Activated T-cell treated with anti-CD3 and anti-CD28 coated beads for 1 hour (primary cell): Measurements from ENCODE around the gene PCDHGA1.
"Not testable (repeated sequence)": the region's sequence is repeated elsewhere in the genome, so short reads cannot be mapped to it uniquely, and the experiment has no call there.

ENCODE experiments used
- DNase-seq: peaks from one replicate; pipeline ENCODE4 v3.0.0-alpha.2; 2020; ENCODE audit warnings: low read depth

Gene PCDHGA1

DNA sequence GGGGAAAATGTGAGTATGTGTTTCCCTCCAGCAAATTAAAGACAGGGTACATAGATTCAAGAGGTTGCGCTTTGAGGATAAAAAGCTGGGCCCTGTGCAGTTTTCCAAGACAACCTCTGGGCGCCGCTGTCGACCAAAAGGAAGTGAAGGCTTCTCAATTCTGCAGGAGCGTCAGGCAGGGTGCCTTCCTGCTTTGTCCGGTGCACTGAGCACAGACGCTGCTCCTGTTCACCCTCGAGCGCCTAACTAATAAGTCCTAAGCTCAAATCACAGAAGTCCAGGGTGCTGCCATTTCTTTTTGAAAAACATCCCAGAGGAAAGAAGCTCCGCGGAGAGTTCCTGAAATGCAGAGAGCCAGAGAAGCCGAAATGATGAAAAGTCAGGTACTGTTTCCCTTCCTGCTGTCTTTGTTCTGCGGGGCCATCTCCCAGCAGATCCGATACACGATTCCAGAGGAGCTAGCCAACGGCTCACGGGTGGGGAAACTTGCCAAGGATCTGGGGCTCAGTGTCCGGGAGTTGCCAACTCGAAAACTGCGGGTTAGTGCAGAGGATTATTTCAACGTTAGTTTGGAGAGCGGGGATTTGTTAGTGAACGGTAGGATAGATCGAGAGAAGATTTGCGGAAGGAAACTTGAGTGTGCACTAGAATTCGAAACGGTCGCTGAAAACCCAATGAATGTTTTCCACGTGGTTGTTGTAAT, 19.8 kb downstream of the PCDHGA1 start, which contains the start of gene PCDHGB1:
TSS of gene PCDHGB1 (plus strand) at position 183 of the 703 bp plus-strand sequence. CDS start at position 345, 162 bp downstream.
- peak; percentile 11 for DNase-seq

DNA sequence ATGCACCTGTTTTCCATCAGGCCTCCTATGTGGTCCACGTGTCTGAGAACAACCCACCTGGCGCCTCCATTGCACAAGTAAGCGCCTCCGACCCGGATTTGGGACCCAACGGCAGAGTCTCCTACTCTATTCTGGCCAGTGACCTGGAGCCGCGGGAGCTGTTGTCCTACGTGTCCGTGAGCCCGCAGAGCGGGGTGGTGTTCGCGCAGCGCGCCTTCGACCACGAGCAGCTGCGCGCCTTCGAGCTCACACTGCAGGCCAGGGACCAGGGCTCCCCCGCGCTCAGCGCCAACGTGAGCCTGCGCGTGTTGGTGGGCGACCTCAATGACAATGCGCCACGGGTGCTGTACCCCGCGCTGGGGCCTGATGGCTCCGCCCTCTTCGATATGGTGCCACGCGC, 21.3 kb downstream of the PCDHGA1 start:
- no peak for DNase-seq

DNA sequence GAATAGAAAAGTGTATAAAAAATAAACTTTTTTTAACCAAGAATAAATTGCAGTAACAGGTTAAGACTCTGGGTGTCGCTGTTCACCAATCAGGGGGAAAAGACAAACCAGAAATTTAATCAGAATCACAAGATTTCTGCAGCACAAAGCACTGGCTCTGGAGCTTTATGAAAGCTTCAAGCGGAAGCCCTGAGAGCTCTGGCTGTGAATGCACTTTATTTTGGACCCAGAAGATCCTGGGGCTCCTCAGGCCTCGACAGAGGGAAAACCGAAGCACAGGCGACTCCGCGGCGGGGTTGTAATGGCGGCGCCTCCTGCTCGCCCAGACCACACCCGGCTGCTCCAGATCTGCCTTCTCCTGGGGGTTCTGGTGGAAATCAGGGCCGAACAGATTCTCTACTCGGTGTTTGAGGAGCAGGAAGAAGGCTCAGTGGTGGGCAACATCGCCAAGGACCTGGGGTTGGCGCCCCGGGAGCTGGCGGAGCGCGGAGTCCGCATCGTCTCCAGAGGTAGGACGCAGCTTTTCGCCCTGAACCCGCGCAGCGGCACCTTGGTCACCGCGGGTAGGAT, 24.7 kb downstream of the PCDHGA1 start, which contains the start of gene PCDHGA4:
TSS of gene PCDHGA4 (plus strand) at position 122 of the 570 bp plus-strand sequence. CDS start at position 209, 87 bp downstream.
- DNase-seq: no peak

DNA sequence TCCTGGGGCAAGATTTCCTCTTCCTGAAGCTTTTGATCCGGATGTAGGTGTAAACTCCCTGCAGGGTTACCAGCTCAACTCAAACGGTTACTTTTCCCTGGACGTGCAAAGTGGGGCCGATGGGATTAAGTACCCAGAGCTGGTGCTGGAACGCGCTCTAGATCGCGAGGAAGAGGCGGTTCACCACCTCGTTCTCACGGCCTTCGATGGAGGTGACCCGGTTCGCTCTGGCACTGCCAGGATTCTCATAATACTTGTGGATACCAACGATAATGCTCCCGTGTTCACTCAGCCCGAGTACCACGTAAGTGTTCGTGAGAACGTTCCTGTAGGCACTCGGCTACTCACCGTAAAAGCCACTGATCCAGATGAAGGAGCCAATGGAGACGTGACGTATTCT, 25.3 kb downstream of the PCDHGA1 start:
- no peak for DNase-seq

DNA sequence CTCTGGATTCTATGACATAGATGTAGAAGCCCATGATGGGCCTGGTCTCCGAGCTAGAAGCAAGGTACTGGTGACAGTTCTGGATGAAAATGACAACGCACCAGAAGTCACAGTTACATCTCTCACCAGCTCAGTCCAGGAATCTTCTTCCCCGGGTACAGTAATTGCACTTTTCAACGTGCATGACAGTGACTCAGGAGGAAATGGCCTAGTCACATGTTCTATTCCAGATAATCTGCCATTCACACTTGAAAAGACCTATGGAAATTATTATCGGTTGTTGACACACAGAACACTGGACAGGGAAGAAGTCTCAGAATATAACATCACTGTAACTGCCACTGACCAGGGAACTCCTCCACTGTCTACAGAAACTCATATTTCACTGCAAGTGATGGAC, 25.8 kb downstream of the PCDHGA1 start:
- no peak for DNase-seq

DNA sequence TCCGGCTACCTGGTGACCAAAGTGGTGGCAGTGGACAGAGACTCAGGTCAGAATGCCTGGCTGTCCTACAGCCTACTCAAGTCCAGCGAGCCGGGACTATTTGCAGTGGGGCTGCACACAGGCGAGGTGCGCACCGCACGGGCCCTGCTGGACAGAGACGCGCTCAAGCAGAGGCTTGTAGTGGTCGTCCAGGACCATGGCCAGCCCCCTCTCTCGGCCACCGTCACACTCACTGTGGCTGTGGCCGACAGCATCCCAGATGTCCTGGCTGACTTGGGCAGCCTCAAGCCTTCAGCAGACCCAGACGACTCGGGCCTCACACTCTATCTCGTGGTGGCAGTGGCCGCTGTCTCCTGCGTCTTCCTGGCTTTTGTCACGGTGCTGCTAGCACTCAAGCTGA, 26.6 kb downstream of the PCDHGA1 start:
- no peak for DNase-seq

DNA sequence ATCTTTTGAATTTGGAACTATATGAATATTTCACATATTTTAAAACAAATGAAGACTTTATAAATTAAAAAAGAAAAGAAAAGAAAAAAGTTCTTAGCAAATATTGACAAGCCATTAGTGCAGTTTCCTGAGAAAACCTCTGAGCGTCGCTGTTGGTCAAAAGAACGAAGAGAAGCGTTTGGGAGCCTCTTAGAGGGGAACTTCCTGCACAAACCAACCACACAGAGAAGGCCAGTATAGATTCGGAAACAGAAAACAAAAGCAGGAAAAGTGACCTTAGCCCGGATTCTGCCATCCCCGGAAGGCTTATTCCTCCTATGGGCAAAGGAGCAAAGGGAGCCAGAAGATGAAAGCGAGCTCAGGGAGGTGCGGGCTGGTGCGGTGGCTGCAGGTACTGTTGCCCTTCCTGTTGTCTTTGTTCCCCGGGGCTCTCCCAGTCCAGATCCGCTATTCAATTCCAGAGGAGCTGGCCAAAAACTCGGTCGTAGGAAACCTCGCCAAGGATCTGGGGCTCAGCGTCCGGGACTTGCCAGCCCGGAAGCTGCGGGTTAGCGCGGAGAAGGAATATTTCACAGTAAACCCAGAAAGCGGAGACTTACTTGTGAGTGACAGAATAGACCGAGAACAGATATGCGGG, 29.6 kb downstream of the PCDHGA1 start, which contains the start of gene PCDHGB2:
TSS of gene PCDHGB2 (plus strand) at position 205 of the 637 bp plus-strand sequence. CDS start at position 347, 142 bp downstream.
- DNase-seq: no peak

DNA sequence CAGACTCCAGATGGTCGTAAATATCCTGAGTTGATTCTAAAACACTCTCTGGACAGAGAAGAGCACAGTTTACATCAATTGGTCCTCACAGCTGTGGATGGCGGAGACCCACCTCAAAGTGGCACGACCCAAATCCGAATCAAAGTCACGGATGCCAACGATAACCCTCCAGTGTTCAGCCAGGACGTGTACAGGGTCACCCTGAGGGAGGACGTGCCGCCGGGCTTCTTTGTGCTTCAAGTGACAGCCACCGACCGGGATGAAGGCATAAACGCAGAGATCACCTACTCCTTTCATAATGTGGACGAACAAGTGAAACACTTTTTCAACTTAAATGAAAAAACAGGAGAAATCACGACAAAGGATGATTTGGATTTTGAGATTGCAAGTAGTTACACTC, 30.4 kb downstream of the PCDHGA1 start:
- DNase-seq: no peak

DNA sequence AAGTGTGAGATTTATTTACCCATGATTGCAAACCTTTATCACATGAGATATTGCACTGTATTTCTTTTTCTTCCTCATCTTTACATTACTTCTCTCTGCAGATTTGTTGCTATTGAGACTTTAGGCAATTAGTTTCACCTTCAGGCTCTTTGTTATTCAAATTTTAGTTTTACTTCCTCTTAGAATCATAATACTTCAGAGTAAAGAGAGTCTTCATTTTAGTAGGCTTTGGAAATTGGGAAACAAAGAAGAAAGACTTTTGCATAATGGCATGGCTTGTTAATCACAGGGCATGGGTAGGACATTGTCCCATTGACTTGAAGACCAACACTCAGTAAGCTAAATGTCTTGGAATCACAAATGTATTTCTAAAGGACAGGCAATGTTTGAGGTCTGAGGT, 32.4 kb downstream of the PCDHGA1 start:
- no peak for DNase-seq

DNA sequence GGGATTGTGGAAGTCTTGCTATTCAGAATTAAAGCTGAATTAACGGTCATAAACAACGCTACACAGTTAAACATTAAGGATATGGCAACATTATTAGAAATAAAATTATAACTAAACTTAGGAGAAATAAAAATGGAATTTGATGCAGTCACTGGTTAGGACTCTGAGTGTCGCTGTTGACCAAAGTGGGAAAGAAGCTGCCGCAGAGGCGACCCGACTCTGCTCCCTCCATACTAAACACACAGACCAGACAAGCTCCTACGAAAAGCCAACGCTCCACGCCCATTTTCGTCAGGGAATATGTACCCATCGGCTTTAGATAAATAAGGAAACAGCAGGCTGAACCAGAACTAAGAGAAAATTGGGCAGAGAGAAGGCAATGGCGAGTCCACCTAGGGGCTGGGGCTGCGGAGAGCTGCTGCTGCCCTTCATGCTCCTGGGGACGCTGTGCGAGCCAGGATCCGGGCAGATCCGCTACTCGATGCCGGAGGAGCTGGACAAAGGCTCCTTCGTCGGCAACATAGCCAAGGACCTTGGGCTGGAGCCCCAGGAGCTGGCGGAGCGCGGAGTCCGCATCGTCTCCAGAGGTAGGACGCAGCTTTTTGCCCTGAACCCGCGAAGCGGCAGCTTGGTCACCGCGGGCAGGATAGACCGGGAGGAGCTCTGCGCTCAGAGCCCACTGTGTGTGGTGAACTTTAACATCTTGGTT, 33.8 kb downstream of the PCDHGA1 start, which contains the start of gene PCDHGA5:
TSS of gene PCDHGA5 (plus strand) at position 211 of the 709 bp plus-strand sequence. CDS start at position 380, 169 bp downstream.
- DNase-seq: no peak

DNA sequence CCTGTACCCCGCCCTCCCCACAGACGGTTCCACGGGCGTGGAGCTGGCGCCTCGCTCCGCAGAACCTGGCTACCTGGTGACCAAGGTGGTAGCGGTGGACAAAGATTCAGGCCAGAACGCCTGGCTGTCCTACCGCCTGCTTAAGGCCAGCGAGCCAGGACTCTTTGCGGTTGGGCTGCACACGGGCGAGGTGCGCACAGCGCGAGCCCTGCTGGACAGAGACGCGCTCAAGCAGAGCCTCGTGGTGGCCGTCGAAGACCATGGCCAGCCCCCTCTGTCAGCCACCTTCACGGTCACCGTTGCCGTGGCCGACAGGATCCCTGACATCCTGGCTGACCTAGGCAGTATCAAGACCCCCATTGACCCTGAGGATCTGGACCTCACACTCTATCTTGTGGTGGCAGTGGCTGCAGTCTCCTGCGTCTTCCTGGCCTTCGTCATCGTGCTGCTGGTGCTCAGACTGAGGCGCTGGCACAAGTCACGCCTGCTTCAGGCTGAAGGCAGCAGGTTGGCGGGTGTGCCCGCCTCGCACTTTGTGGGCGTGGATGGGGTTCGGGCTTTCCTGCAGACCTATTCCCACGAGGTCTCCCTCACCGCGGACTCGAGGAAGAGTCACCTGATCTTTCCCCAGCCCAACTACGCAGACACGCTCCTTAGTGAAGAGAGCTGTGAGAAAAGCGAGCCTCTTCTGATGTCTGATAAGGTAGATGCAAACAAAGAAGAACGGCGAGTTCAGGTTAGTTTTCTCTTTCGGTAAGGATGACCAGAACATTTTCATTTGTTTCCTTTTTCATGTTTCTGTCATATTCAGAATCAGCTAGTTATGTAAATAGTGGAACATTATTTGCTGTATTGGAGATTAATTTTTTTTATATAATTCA, 35.9 kb downstream of the PCDHGA1 start:
- no peak for DNase-seq

DNA sequence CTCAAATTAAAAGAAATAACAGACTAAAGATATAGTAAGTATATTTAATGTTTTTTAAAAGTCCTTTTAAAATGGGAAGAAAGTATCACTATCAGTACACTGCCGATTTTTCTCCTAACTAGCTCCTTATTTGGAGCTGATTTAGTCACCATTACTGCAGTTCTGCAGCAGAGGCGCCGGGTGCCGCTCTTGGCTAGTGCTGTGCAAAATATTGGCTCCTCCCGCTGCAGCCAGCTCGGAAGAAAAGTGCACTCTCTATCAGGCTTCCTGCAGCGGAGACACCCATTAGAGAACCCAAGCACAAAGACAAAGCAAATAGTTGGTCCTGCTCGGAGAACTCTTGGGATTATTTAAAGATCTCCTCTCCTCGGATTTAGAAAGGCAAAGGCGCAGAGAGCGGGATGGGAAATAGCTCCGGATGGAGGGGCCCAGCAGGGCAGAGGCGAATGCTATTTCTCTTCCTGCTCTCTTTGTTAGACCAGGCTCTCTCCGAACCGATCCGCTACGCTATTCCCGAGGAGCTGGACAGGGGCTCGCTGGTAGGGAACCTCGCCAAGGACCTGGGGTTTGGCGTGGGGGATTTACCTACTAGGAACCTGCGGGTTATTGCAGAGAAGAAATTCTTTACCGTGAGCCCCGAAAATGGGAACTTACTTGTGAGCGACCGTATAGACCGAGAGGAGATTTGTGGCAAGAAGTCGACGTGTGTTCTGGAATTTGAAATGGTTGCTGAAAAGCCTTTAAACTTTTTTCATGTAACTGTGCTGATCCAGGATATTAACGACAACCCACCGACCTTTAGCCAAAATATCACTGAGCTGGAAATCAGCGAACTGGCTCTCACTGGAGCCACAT, 39.9 kb downstream of the PCDHGA1 start, which contains the start of gene PCDHGB3:
TSS of gene PCDHGB3 (plus strand) at position 249 of the 855 bp plus-strand sequence. CDS start at position 402, 153 bp downstream.
- DNase-seq: no peak

DNA sequence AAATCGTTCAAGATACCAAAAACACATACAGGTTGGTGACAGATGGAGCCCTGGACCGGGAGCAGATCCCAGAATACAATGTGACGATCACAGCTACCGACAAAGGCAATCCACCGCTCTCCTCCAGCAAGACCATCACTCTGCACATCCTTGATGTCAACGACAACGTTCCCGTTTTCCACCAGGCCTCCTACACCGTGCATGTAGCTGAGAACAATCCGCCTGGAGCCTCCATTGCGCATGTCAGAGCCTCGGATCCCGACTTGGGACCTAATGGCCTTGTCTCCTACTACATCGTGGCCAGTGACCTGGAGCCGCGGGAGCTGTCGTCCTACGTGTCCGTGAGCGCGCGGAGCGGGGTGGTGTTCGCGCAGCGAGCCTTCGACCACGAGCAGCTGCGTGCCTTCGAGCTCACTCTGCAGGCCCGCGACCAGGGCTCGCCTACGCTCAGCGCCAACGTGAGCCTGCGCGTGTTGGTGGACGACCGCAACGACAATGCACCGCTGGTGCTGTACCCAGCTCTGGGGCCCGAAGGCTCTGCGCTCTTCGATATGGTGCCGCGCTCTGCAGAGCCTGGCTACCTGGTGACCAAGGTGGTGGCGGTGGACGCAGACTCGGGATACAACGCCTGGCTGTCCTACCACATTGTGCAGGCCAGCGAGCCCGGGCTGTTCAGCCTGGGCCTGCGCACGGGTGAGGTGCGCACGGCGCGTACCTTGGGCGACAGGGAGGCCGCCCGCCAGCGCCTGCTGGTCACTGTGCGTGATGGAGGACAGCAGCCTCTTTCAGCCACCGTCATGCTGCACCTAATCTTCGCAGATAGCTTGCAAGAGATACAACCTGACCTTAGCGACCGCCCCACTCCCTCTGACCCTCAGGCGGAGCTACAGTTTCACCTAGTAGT, 41.5 kb downstream of the PCDHGA1 start:
- no peak for DNase-seq

DNA sequence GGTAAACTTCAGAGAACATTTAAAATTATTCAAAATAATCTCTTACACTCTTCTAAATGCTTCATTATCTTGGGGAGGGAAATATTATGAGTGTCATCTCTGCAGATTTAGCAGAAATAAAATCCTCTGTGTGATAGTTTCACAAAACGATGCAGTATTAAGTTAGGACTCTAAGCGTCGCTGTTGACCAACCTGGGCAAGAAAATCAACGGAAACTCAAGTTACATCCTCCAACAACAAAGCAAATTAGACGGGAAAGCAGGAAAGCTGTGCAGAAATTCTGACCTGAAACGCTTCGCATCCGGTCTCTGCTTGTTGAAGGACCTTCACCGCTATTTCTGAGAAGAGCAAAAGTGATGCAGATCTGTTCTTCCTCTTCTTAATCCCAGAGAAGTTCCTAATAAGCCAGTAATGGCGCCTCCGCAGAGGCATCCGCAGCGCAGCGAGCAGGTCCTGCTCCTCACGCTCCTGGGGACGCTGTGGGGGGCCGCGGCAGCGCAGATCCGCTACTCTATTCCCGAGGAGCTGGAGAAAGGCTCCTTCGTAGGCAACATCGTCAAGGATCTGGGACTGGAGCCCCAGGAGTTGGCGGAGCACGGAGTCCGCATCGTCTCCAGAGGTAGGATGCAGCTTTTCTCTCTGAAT, 43.5 kb downstream of the PCDHGA1 start, which contains the start of gene PCDHGA6:
TSS of gene PCDHGA6 (plus strand) at position 219 of the 645 bp plus-strand sequence. CDS start at position 412, 193 bp downstream.
- no peak for DNase-seq

DNA sequence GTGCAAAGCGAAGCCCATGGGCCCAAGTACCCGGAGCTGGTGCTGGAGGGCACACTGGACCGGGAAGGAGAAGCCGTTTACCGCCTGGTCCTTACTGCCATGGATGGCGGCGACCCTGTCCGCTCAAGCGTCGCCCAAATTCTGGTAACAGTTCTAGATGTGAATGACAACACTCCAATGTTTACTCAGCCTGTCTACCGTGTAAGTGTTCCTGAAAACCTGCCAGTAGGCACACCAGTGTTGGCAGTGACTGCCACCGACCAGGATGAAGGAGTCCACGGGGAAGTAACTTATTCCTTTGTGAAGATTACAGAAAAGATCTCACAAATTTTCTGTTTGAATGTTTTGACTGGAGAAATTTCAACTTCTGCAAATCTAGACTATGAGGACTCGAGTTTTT, 44.3 kb downstream of the PCDHGA1 start:
- no peak for DNase-seq

DNA sequence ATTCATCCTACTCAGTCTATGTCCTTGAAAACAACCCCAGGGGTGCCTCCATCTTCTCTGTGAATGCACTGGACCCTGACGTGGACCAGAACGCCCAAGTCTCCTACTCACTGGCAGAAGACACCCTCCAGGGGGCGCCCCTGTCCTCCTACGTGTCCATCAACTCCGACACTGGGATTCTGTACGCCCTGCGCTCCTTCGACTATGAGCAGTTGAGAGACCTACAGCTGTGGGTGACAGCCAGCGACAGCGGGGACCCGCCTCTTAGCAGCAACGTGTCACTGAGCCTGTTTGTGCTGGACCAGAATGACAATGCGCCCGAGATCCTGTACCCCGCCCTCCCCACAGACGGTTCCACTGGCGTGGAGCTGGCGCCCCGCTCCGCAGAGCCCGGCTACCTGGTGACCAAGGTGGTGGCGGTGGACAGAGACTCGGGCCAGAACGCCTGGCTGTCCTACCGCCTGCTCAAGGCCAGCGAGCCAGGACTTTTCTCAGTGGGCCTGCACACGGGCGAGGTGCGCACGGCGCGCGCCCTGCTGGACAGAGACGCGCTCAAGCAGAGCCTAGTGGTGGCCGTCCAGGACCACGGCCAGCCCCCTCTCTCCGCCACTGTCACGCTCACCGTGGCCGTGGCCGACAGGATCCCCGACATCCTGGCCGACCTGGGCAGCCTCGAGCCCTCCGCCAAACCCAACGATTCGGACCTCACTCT, 45.3 kb downstream of the PCDHGA1 start:
- DNase-seq: not testable (repeated sequence)

DNA sequence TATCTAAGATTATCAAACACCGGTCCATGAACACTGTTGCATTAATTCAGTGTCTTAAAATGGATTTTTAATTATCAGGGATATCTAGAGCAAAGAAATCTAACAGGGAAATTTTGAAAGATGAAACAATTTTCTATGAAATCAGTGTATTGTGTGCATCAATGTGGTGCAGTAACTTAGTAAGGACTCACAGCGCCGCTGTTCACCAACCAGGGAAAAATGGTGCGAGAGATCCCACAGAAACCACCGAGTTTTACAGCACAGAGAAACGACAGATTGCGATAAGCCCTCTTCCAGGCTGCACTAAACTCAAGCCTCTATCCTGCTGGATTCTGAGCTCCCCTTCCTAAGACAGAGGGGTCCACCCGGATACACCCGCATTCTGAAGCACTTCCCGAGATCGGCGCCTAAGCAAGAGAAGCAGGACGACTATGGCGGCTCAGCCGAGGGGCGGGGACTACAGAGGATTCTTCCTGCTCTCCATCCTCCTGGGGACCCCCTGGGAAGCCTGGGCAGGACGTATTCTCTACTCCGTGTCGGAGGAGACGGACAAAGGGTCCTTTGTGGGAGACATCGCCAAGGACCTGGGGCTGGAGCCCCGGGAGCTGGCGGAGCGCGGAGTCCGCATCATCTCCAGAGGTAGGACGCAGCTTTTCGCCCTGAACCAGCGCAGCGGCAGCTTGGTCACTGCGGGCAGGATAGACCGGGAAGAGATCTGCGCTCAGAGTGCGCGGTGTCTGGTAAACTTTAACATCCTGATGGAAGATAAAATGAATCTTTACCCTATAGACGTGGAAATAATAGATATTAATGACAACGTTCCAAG, 52.4 kb downstream of the PCDHGA1 start, which contains the start of gene PCDHGA7:
TSS of gene PCDHGA7 (plus strand) at position 274 of the 826 bp plus-strand sequence. CDS start at position 432, 158 bp downstream.
- DNase-seq: no peak
